ENCODE results near the gene AP2S1.

AP2S1 gene

GRCh38 chr19:46866407-46867136, 15.9 kb upstream of the AP2S1 start:
- no peak for TF ChIP-seq CTCF (IDR thresholded peaks at IDR 0.05; ENCODE audit: control insufficient read depth, extremely low read depth, insufficient read depth)
- no peak for DNase-seq (ENCODE audit: low read depth)
- no peak overlapping the region for H3K4me3 ChIP-seq (ENCODE audit: low read depth, low read length)

GRCh38 chr19:46863818-46864629, 13.4 kb upstream of the AP2S1 start:
- TF ChIP-seq CTCF (IDR thresholded peaks at IDR 0.05; ENCODE audit: control insufficient read depth, extremely low read depth, insufficient read depth), result no peak
- peak overlapping the region; percentile 55 for H3K4me3 ChIP-seq (ENCODE audit: low read depth, low read length)
- DNase-seq (ENCODE audit: low read depth), result no peak

- peak overlapping the region; percentile 55 for H3K4me3 ChIP-seq (ENCODE audit: low read depth, low read length)
- no peak for DNase-seq (ENCODE audit: low read depth)
- TF ChIP-seq CTCF (IDR thresholded peaks at IDR 0.05; ENCODE audit: control insufficient read depth, extremely low read depth, insufficient read depth), result no peak
Measured at GRCh38 chr19:46862974-46863632, 12.5 kb upstream of the AP2S1 start.

- no peak for DNase-seq (ENCODE audit: low read depth)
- H3K4me3 ChIP-seq (ENCODE audit: low read depth, low read length), result peak overlapping the region; percentile 55
- TF ChIP-seq CTCF (IDR thresholded peaks at IDR 0.05; ENCODE audit: control insufficient read depth, extremely low read depth, insufficient read depth), result no peak
Measured at GRCh38 chr19:46862503-46862834, 11.8 kb upstream of the AP2S1 start.

- no peak for DNase-seq (ENCODE audit: low read depth)
- H3K4me3 ChIP-seq (ENCODE audit: low read depth, low read length), result peak overlapping the region; percentile 55
Measured at GRCh38 chr19:46861691-46862502, 11.3 kb upstream of the AP2S1 start.

More at GRCh38 chr19:46861691-46862502, 11.3 kb upstream of the AP2S1 start:
- TF ChIP-seq CTCF (IDR thresholded peaks at IDR 0.05; ENCODE audit: control insufficient read depth, extremely low read depth, insufficient read depth), result no peak
